GM13977 (cell line): ENCODE results near the gene PPP2R2B.
A peak's percentile ranks its signal among the peaks of the same experiment; 100 is the strongest.

Experiments
- DNase-seq: peaks from one replicate; pipeline ENCODE4 v3.0.0; 2012; ENCODE audit warnings: low spot score
- in situ Hi-C: fragments of 300-500 bp; cut with MboI; formaldehyde crosslinking; loops from one replicate; pipeline ENCODE4 v1.12.0; 2022; ENCODE audit warnings: low sequenced_read_pairs, low pct_unique_long_range_greater_than_20kb, mixed read lengths, inconsistent platforms; ENCODE audit not compliant: unreplicated experiment
- TF ChIP-seq, protein P1 (sequence below): IDR thresholded peaks from 2 replicates; pipeline ENCODE4 v1.5.1; 2012; ENCODE audit warnings: mild to moderate bottlenecking, control low read depth; ENCODE audit not compliant: insufficient read depth; ENCODE audit errors: extremely low read depth, missing control alignments

The PPP2R2B gene

DNA sequence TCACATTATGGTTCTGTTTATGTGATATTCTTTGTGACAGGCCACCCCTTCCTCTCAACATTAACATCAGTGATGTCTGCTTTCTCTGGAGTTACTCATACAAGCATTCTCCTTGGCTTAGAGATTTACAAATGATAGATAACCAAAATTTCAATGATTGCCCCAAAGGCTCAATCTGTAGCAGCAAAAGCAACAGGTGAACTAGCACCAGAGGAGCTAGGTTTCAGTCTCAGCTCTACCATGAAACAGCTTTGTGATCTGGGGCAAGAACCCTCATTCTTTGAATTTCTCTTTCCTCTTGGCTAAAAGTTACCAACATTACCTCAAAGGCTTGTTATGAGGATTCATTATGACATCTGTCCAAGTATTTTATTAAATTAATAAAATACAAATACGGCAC lies 120.5 kb downstream of the PPP2R2B start:
- no peak for DNase-seq
- TF ChIP-seq, protein P1, sequence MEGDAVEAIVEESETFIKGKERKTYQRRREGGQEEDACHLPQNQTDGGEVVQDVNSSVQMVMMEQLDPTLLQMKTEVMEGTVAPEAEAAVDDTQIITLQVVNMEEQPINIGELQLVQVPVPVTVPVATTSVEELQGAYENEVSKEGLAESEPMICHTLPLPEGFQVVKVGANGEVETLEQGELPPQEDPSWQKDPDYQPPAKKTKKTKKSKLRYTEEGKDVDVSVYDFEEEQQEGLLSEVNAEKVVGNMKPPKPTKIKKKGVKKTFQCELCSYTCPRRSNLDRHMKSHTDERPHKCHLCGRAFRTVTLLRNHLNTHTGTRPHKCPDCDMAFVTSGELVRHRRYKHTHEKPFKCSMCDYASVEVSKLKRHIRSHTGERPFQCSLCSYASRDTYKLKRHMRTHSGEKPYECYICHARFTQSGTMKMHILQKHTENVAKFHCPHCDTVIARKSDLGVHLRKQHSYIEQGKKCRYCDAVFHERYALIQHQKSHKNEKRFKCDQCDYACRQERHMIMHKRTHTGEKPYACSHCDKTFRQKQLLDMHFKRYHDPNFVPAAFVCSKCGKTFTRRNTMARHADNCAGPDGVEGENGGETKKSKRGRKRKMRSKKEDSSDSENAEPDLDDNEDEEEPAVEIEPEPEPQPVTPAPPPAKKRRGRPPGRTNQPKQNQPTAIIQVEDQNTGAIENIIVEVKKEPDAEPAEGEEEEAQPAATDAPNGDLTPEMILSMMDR = no peak
- in situ Hi-C loops = no loop called here

DNA sequence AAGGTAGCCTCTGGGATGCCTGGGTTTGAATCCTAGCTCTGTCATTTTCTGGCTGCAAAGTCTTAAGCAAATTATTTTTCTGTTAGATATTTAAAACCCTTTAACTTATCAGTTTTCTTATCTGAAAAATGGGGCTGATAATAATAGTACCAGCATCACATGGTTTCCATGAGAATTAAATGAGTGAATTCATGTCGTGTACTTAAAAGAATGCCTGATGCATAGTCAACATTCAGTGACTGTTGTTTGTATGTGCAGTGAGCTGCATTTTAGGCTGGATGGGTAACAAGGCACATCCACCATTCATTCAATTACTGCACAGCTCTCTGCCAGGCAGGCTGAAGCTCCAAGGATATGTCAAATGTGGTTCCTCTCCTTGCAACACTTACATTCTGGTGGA lies 122.0 kb downstream of the PPP2R2B start:
- in situ Hi-C loops = no loop called here
- no peak for DNase-seq
- TF ChIP-seq, protein P1 = no peak

DNA sequence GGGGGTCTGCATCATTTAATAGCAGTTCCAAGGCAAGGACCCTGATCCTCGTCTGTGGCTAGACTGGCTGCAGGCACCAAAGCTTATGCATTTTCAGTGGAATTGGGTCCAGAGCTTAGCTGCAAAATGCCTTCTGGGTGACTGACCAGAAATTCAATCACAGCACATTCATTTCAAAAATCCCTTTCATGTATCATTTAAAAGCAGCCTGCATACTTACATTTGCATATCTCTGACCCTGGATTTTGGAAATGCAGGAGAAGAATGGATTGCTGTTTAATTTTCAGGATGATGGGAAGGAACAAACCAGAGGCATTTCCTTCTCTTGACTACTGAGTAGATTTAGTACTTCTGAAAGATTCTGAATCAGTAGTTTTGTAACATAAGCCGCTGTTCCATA lies 122.8 kb downstream of the PPP2R2B start:
- in situ Hi-C loops = no loop called here
- DNase-seq = no peak
- TF ChIP-seq, protein P1 = no peak

DNA sequence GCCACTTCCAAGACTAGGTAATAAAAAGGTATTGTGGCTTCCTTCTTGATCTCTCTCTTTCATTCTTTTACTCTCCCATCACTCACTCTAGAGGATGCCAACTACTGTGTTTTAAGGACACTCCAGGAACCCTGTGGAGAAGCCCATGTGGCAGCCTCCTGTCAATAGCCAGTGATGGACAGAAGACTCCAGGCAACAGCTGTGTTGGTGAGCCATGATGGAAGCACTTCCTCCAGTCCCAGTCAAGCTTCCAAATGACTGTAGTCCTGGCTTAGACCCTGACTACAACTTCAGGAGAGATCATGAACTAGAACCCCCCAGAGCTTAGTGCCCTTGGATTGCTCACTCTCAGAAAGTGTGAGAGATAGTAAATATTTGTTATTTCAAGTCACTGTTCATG lies 123.9 kb downstream of the PPP2R2B start:
- in situ Hi-C loops = no loop called here
- TF ChIP-seq, protein P1 = no peak
- DNase-seq = no peak

DNA sequence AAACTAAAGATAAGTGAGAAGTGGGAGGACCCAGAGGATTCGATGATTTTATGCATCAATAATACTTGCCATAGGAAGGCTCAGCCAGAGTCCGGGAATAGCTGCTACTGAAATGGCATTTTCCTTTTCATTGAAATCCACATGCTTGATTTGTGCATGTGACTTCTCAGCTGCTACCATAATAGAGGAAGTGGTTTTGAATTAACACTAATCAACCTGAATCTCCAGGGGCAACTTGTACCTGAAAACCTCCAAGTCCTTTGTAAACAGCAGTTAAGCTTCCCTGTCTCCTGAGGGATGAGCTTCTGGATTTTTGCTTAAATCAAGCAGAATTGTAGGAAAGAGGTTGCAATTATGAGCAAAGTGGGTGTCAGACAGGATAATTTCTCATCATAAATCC lies 124.9 kb downstream of the PPP2R2B start:
- in situ Hi-C loops = no loop called here
- no peak for DNase-seq
- TF ChIP-seq, protein P1 = no peak

DNA sequence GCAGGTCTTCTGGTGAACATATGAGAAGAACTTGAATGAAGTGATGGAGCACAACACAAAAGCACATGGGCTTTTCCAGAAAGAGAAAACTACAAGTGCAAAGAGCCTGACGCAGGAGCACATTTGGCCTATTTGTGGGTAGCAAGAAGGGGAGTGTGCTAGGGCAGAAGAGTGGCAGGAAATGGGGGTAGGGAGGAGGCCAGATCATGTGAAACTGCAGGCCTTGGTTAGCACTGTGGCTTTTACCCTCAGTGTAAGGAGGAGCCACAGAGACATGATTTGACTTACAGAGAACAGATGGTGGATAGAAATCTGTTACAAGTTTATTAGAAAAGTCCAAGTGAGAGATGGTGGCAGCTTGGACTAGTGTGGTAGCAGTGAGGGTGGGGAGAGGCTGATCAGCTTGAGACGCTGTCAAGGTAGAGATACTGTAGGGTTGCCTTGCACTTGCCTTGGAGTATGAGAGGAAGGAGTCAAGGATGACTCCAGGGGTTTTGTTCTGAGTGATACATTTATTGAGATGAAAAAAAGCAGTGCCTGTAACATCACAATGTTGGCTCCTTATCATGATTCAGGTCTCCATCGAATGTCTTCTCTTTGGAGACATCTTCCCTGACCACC lies 126.7 kb downstream of the PPP2R2B start:
- peak; percentile 4 for DNase-seq
- in situ Hi-C loops = no loop called here
- TF ChIP-seq, protein P1 = no peak
